Stimulated activated CD8-positive, alpha-beta memory T cell treated with anti-CD3 and anti-CD28 coated beads, Interleukin-15, amount 100 ng/mL, for 4 hours (primary cell): Measurements from ENCODE around the gene ARHGEF16.

ENCODE experiments used
- DNase-seq, 2 donors: peaks; one replicate each; pipeline ENCODE4 v3.0.0-alpha.2; 2020; ENCODE audit warnings: low read depth in 2 of 2

ARHGEF16 gene

DNA sequence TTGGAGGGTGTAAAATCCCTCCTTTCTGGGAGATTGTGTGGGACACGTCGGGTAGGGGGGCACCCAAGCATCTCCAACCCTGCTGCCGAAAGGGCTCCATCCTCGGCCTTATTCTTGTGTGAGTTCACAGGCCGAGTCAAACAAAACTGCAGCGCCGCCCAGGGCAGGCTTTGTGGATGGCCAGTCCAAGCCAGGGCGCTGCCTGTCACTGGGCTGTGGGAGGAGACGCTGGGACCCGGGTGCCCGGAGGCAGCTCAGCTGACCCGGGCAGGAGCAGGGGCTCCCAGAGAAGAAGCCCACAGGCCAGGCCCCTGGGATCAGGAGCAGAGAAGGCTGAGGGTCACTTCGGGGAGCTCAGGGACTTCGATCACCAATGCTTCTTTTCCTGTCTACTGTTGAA is 31.8 kb upstream of the ARHGEF16 start:
- no peak for DNase-seq

- no peak for DNase-seq
Measured at GRCh38 chr1:3423245-3423829, 31.1 kb upstream of the ARHGEF16 start.

GRCh38 chr1:3423896-3424611 is 30.4 kb upstream of the ARHGEF16 start:
- no peak for DNase-seq

GRCh38 chr1:3425486-3426215 is 28.8 kb upstream of the ARHGEF16 start:
- no peak for DNase-seq

GRCh38 chr1:3426956-3427535 is 27.4 kb upstream of the ARHGEF16 start:
- DNase-seq: no peak

GRCh38 chr1:3427711-3428704 is 26.5 kb upstream of the ARHGEF16 start:
- no peak for DNase-seq

GRCh38 chr1:3428899-3429298 is 25.6 kb upstream of the ARHGEF16 start:
- no peak for DNase-seq

DNA sequence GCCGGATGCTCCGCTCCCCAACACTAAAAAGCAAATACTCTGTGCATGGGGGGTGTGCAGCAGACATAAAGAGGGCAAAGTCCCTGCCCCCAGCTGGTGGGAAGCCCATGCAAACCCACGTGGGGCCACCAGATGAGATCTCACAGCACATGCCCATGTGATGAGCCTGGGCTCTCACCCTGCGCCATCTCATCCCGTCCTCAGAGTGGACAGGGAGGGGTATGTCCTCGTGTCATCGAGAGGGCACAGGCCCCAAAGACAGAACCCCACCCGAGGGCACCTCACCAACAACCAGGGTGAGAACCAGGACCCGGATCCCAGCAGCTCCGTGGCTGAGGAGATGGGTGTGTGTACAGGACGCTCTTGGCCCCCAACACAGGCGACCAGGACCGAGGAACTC is 25.1 kb upstream of the ARHGEF16 start:
- no peak for DNase-seq

DNA sequence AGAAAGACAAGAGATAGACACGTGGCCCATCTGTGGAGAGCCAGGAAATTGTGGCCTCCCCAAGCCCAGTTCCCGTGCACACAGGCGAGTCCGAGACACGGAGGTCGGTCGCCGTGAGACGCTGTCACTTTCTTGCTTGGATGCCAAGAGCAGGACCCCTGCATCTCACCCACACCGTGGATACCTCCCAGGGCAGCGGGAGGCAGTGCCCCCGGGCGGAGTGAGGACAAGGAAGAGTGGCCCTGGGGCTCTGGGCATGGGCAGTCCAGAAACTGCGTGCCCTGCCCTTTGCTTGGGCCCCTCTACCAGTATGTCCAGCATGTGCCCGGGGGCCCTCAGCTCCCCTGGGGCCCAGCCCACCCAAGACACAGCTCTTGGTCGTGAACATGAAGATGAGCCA is 24.7 kb upstream of the ARHGEF16 start:
- DNase-seq: no peak

GRCh38 chr1:3430406-3430805 is 24.1 kb upstream of the ARHGEF16 start:
- DNase-seq: no peak

DNA sequence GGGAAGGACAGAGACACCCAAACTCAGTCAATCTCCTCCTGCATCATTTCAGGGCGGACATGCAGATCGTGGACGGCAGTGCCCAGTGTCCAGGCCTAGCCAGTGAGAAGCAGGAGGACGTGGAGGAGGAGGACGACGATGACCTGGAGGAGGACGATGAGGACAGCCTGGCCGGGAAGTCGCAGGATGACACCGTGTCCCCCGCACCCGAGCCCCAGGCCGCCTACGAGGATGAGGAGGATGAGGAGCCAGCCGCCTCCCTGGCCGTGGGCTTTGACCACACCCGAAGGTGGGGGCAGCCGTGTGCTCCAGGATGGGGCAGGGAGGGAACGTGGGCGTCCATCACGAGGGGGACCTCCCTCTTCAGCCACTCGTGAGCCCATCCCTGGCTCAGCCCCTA is 23.6 kb upstream of the ARHGEF16 start:
- no peak for DNase-seq

DNA sequence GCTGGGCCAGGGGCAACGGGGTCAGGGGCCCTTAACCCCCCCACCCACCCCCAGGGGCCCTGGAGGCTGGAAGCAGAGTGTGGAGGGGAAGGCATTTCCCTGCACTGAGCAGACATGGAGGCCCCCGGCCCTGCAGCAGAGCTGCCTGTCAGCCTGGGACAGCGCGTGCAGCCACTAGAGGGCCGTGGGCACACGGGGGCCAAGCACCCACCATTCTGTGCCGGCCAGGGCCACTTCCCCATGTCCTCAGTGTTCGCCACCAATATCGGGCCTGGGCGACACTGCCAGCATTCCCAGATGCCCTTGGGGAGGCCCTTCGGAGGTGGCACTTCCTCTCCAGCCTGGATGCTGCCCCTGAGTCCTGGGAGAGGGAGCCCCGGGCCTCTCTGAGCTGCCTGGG is 23.2 kb upstream of the ARHGEF16 start:
- DNase-seq: no peak

- DNase-seq: no peak
Measured at GRCh38 chr1:3431686-3432085, 22.8 kb upstream of the ARHGEF16 start.

DNA sequence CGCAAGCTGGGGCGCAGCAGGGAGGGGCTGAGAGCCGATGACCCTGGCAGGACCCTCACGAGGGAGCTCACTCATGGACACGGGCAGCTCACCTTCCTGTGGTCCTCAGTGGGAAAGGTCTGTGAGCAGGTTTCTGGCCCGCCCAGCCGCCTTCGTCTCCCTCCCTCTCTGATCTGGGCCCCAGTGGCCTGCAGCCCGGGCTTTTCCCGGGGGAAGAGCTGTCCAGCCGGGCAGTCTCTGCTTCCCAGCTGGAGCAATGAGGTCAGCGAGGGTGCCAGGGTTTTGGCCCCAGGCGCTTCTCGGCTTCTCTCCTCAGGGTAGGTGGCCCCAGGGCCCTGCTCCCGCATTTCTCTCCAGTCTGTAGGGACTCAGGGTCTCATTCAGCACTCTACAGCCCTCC is 22.2 kb upstream of the ARHGEF16 start:
- no peak for DNase-seq

DNA sequence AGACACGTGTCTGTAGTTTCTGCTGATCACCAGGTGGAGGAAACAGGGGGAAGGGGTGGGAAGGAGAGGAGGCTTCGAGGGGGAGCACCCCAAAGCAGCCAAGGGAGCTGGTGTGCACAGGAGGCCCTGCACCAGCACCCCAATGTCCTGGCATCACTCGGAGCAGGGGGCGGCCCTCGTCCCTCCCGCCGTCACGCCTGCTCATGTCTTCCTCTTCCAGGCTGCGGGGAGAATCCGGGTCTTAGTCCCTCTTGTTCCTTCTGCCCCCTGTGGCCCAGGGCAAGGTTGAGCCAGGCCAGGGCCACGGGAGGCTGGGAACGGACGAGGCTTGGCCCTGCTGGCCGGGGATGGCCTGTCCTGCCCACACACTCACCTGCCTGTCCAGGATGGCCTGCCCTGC is 21.4 kb upstream of the ARHGEF16 start:
- no peak for DNase-seq

- DNase-seq: no peak
Measured at GRCh38 chr1:3433596-3434320, 20.7 kb upstream of the ARHGEF16 start.

GRCh38 chr1:3434406-3435110 is 19.9 kb upstream of the ARHGEF16 start:
- no peak for DNase-seq

- DNase-seq: no peak
Measured at GRCh38 chr1:3435666-3436065, 18.8 kb upstream of the ARHGEF16 start.

- no peak for DNase-seq
Measured at GRCh38 chr1:3436451-3436850, 18.0 kb upstream of the ARHGEF16 start.

DNA sequence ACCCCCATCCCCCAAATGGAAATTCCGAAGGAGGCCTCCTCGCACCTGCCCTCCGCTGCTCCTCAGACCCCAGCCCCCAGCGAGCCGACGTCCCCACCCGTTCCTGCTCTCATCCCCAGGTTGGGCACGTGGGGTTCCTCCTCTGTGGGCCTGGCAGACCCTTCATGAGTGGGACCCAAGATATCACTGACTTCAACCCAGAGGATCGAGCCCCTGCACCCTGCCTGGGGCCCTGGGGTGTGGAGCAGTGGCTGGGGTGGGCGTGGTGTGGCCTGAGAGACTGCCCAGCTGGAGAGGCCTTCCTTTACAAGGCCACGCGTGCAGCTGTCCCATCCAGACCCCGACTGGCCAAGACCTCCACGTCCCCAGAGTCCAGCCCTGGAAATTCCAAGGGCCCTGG is 17.6 kb upstream of the ARHGEF16 start:
- DNase-seq: no peak
